Measurements from ENCODE around the gene GPC6. TPM values are rescaled to one million over a fixed set of nuclear protein-coding genes. Genes with fewer than 3 reads are reported as not detected.

Gene GPC6
- polyA plus RNA-seq, 2 donors: 0.16 to 0.22 TPM

- Histone ChIP-seq H3K27ac (ENCODE audit: low read depth in 2 of 2, low read length in 1 of 2) (peak overlapping the region in 1 of 2 donors; percentile 34), H3K9me3 (ENCODE audit: control insufficient read depth in 2 of 2, insufficient read depth in 1 of 2, low read depth in 1 of 2, low read length in 1 of 2) (no peaks in the 10 kb centered on the region), H3K4me1 (ENCODE audit: control insufficient read depth in 2 of 2, insufficient read depth in 2 of 2, low read length in 1 of 2) (peaks cover 0 to 8% of the 10 kb centered on the region in 2 donors), H3K27me3 (ENCODE audit: control insufficient read depth in 1 of 2, insufficient read depth in 2 of 2, low read length in 2 of 2) (peaks cover 0 to 4% of the 10 kb centered on the region in 2 donors), H3K4me3 (ENCODE audit: low read depth in 1 of 2, low read length in 2 of 2) (peak overlapping the region; percentile 38 to 53), H3K36me3 (ENCODE audit: control insufficient read depth in 2 of 2, insufficient read depth in 2 of 2, low read length in 1 of 2) (no peaks in the 10 kb centered on the region)
- 2 to 3% methylated on average over 55 of the region's 55 CpGs for WGBS, 2 donors
Observed at GRCh38 chr13:93227280-93227877, 772 bp downstream of the GPC6 start.

- Histone ChIP-seq H3K4me1 (ENCODE audit: control insufficient read depth in 2 of 2, insufficient read depth in 2 of 2, low read length in 1 of 2) (peaks cover 0 to 8% of the 10 kb centered on the region in 2 donors), H3K4me3 (ENCODE audit: low read depth in 1 of 2, low read length in 2 of 2) (peak overlapping the region; percentile 38 to 53), H3K27me3 (ENCODE audit: control insufficient read depth in 1 of 2, insufficient read depth in 2 of 2, low read length in 2 of 2) (peaks cover 0 to 4% of the 10 kb centered on the region in 2 donors), H3K36me3 (ENCODE audit: control insufficient read depth in 2 of 2, insufficient read depth in 2 of 2, low read length in 1 of 2) (no peaks in the 10 kb centered on the region), H3K27ac (ENCODE audit: low read depth in 2 of 2, low read length in 1 of 2) (peak overlapping the region; percentile 26 to 42), H3K9me3 (ENCODE audit: control insufficient read depth in 2 of 2, insufficient read depth in 1 of 2, low read depth in 1 of 2, low read length in 1 of 2) (no peaks in the 10 kb centered on the region)
- WGBS, 2 donors: 1 to 3% methylated on average over 60 to 62 of the region's 62 CpGs
Observed at GRCh38 chr13:93227878-93228642, 1.5 kb downstream of the GPC6 start.

- Histone ChIP-seq H3K4me1 (ENCODE audit: control insufficient read depth in 2 of 2, insufficient read depth in 2 of 2, low read length in 1 of 2) (peaks cover 0 to 8% of the 10 kb centered on the region in 2 donors), H3K4me3 (ENCODE audit: low read depth in 1 of 2, low read length in 2 of 2) (peak overlapping the region; percentile 38 to 53), H3K27ac (ENCODE audit: low read depth in 2 of 2, low read length in 1 of 2) (no peak overlapping the region), H3K27me3 (ENCODE audit: control insufficient read depth in 1 of 2, insufficient read depth in 2 of 2, low read length in 2 of 2) (peaks cover 0 to 4% of the 10 kb centered on the region in 2 donors), H3K36me3 (ENCODE audit: control insufficient read depth in 2 of 2, insufficient read depth in 2 of 2, low read length in 1 of 2) (no peaks in the 10 kb centered on the region), H3K9me3 (ENCODE audit: control insufficient read depth in 2 of 2, insufficient read depth in 1 of 2, low read depth in 1 of 2, low read length in 1 of 2) (no peaks in the 10 kb centered on the region)
- WGBS, 2 donors: 3 to 4% methylated on average over 9 of the region's 9 CpGs
Observed at GRCh38 chr13:93228643-93228937, 2.0 kb downstream of the GPC6 start.

- Histone ChIP-seq H3K27me3 (ENCODE audit: control insufficient read depth in 1 of 2, insufficient read depth in 2 of 2, low read length in 2 of 2) (peaks cover 0 to 4% of the 10 kb centered on the region in 2 donors), H3K27ac (ENCODE audit: low read depth in 2 of 2, low read length in 1 of 2) (no peak overlapping the region), H3K36me3 (ENCODE audit: control insufficient read depth in 2 of 2, insufficient read depth in 2 of 2, low read length in 1 of 2) (no peaks in the 10 kb centered on the region), H3K4me1 (ENCODE audit: control insufficient read depth in 2 of 2, insufficient read depth in 2 of 2, low read length in 1 of 2) (peaks cover 0 to 8% of the 10 kb centered on the region in 2 donors), H3K9me3 (ENCODE audit: control insufficient read depth in 2 of 2, insufficient read depth in 1 of 2, low read depth in 1 of 2, low read length in 1 of 2) (no peaks in the 10 kb centered on the region), H3K4me3 (ENCODE audit: low read depth in 1 of 2, low read length in 2 of 2) (no peak overlapping the region)
Observed at GRCh38 chr13:93230261-93230855, 3.8 kb downstream of the GPC6 start.

- WGBS, 2 donors: 57 to 67% methylated on average over 3 of the region's 3 CpGs
- Histone ChIP-seq H3K27ac (ENCODE audit: low read depth in 2 of 2, low read length in 1 of 2) (no peak overlapping the region), H3K36me3 (ENCODE audit: control insufficient read depth in 2 of 2, insufficient read depth in 2 of 2, low read length in 1 of 2) (no peaks in the 10 kb centered on the region), H3K4me3 (ENCODE audit: low read depth in 1 of 2, low read length in 2 of 2) (no peak overlapping the region), H3K4me1 (ENCODE audit: control insufficient read depth in 2 of 2, insufficient read depth in 2 of 2, low read length in 1 of 2) (peaks cover 0 to 7% of the 10 kb centered on the region in 2 donors), H3K27me3 (ENCODE audit: control insufficient read depth in 1 of 2, insufficient read depth in 2 of 2, low read length in 2 of 2) (peaks cover 0 to 4% of the 10 kb centered on the region in 2 donors), H3K9me3 (ENCODE audit: control insufficient read depth in 2 of 2, insufficient read depth in 1 of 2, low read depth in 1 of 2, low read length in 1 of 2) (peaks cover 0 to 2% of the 10 kb centered on the region in 2 donors)
Observed at GRCh38 chr13:93231867-93232266, 5.3 kb downstream of the GPC6 start.

- H3K36me3 ChIP-seq (ENCODE audit: control insufficient read depth in 2 of 2, insufficient read depth in 2 of 2, low read length in 1 of 2): no peaks in the 10 kb centered on the region
- no peaks in the 10 kb centered on the region for H3K27me3 ChIP-seq (ENCODE audit: control insufficient read depth in 1 of 2, insufficient read depth in 2 of 2, low read length in 2 of 2)
- H3K27ac ChIP-seq (ENCODE audit: low read depth in 2 of 2, low read length in 1 of 2): no peak overlapping the region
- H3K4me3 ChIP-seq (ENCODE audit: low read depth in 1 of 2, low read length in 2 of 2): no peak overlapping the region
- H3K9me3 ChIP-seq (ENCODE audit: control insufficient read depth in 2 of 2, insufficient read depth in 1 of 2, low read depth in 1 of 2, low read length in 1 of 2): peaks cover 0 to 2% of the 10 kb centered on the region in 2 donors
- no peaks in the 10 kb centered on the region for H3K4me1 ChIP-seq (ENCODE audit: control insufficient read depth in 2 of 2, insufficient read depth in 2 of 2, low read length in 1 of 2)
- 35 to 50% methylated on average over 3 of the region's 3 CpGs for WGBS, 2 donors
Observed at GRCh38 chr13:93233997-93234416, 7.4 kb downstream of the GPC6 start.

GRCh38 chr13:93234459-93234858 is 7.9 kb downstream of the GPC6 start:
- H3K4me3 ChIP-seq (ENCODE audit: low read depth in 1 of 2, low read length in 2 of 2): no peak overlapping the region
- no peaks in the 10 kb centered on the region for H3K4me1 ChIP-seq (ENCODE audit: control insufficient read depth in 2 of 2, insufficient read depth in 2 of 2, low read length in 1 of 2)
- no peak overlapping the region for H3K27ac ChIP-seq (ENCODE audit: low read depth in 2 of 2, low read length in 1 of 2)
- no peaks in the 10 kb centered on the region for H3K36me3 ChIP-seq (ENCODE audit: control insufficient read depth in 2 of 2, insufficient read depth in 2 of 2, low read length in 1 of 2)
- H3K9me3 ChIP-seq (ENCODE audit: control insufficient read depth in 2 of 2, insufficient read depth in 1 of 2, low read depth in 1 of 2, low read length in 1 of 2): peaks cover 0 to 2% of the 10 kb centered on the region in 2 donors
- H3K27me3 ChIP-seq (ENCODE audit: control insufficient read depth in 1 of 2, insufficient read depth in 2 of 2, low read length in 2 of 2): no peaks in the 10 kb centered on the region

- no peak overlapping the region for H3K27ac ChIP-seq (ENCODE audit: low read depth in 2 of 2, low read length in 1 of 2)
- no peaks in the 10 kb centered on the region for H3K36me3 ChIP-seq (ENCODE audit: control insufficient read depth in 2 of 2, insufficient read depth in 2 of 2, low read length in 1 of 2)
- peaks cover 0 to 2% of the 10 kb centered on the region in 2 donors for H3K9me3 ChIP-seq (ENCODE audit: control insufficient read depth in 2 of 2, insufficient read depth in 1 of 2, low read depth in 1 of 2, low read length in 1 of 2)
- no peaks in the 10 kb centered on the region for H3K27me3 ChIP-seq (ENCODE audit: control insufficient read depth in 1 of 2, insufficient read depth in 2 of 2, low read length in 2 of 2)
- 47 to 48% methylated on average over 2 of the region's 2 CpGs for WGBS, 2 donors
- H3K4me3 ChIP-seq (ENCODE audit: low read depth in 1 of 2, low read length in 2 of 2): no peak overlapping the region
- no peaks in the 10 kb centered on the region for H3K4me1 ChIP-seq (ENCODE audit: control insufficient read depth in 2 of 2, insufficient read depth in 2 of 2, low read length in 1 of 2)
Observed at GRCh38 chr13:93235258-93236015, 8.8 kb downstream of the GPC6 start.

- H3K27ac ChIP-seq (ENCODE audit: low read depth in 2 of 2, low read length in 1 of 2): no peak overlapping the region
- WGBS, 2 donors: 92 to 96% methylated on average over 1 of the region's 1 CpG
Observed at GRCh38 chr13:93238711-93239110, 12.1 kb downstream of the GPC6 start.

More at GRCh38 chr13:93238711-93239110, 12.1 kb downstream of the GPC6 start:
- H3K27me3 ChIP-seq (ENCODE audit: control insufficient read depth in 1 of 2, insufficient read depth in 2 of 2, low read length in 2 of 2): no peaks in the 10 kb centered on the region
- no peaks in the 10 kb centered on the region for H3K4me1 ChIP-seq (ENCODE audit: control insufficient read depth in 2 of 2, insufficient read depth in 2 of 2, low read length in 1 of 2)
- H3K9me3 ChIP-seq (ENCODE audit: control insufficient read depth in 2 of 2, insufficient read depth in 1 of 2, low read depth in 1 of 2, low read length in 1 of 2): peaks cover 2% of the 10 kb centered on the region in 2 donors
- H3K4me3 ChIP-seq (ENCODE audit: low read depth in 1 of 2, low read length in 2 of 2): no peak overlapping the region
- H3K36me3 ChIP-seq (ENCODE audit: control insufficient read depth in 2 of 2, insufficient read depth in 2 of 2, low read length in 1 of 2): no peaks in the 10 kb centered on the region
